Measurements from ENCODE around the gene NDFIP1. TPM values are rescaled to one million over a fixed set of nuclear protein-coding genes. Genes with fewer than 3 reads are reported as not detected.

The NDFIP1 gene
- total RNA-seq, 1 experiment from 2014 or later = 37.8 TPM

DNA sequence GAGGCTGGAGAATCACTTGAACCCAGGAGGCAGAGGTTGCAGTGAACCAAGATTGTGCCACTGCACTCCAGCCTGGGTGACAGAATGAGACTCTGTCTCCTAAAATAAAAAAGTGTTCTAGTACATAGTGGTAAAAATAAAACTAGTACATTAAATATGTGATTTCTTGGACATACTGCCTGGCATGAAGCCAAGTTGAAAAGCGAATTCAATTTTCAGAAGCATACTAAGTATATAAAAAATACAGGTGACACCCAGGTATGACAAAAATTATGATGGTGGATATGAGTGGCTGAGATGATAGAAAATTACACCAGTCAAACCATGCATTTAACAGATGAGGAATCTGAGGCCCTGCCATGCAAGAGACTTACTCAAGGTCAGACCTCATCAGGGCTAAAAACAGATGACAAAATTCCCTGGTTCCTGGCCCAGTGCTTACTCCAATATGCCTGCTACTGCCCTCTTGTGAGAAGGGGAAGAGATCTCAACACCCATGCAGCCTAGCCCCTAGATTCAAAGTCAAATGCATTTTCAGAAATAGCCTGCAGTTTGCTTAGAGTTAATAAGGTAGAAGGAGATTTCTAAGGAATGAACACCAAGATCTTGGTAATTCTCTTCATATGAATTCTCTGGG is 49.2 kb upstream of the NDFIP1 start:
- no TSS peak for BruUV-seq (replicated peaks)
- CTCF ChIA-PET = no interaction called here
- TF ChIP-seq, protein P1, sequence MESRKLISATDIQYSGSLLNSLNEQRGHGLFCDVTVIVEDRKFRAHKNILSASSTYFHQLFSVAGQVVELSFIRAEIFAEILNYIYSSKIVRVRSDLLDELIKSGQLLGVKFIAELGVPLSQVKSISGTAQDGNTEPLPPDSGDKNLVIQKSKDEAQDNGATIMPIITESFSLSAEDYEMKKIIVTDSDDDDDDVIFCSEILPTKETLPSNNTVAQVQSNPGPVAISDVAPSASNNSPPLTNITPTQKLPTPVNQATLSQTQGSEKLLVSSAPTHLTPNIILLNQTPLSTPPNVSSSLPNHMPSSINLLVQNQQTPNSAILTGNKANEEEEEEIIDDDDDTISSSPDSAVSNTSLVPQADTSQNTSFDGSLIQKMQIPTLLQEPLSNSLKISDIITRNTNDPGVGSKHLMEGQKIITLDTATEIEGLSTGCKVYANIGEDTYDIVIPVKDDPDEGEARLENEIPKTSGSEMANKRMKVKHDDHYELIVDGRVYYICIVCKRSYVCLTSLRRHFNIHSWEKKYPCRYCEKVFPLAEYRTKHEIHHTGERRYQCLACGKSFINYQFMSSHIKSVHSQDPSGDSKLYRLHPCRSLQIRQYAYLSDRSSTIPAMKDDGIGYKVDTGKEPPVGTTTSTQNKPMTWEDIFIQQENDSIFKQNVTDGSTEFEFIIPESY (IDR thresholded peaks at IDR 0.05; ENCODE audit: extremely low read depth, insufficient replicate concordance, low read length) = no peak
- TF ChIP-seq CBX3 (IDR thresholded peaks at IDR 0.05; ENCODE audit: low read depth) (no peak), ELF1 (IDR thresholded peaks at IDR 0.05; ENCODE audit: borderline replicate concordance, low read depth) (no peak), EZH2phosphoT487 (IDR thresholded peaks at IDR 0.05; ENCODE audit: borderline replicate concordance) (no peak), RAD21 (IDR thresholded peaks at IDR 0.05; ENCODE audit: low read depth) (peak; percentile 39)
- TF ChIP-seq, protein P2, sequence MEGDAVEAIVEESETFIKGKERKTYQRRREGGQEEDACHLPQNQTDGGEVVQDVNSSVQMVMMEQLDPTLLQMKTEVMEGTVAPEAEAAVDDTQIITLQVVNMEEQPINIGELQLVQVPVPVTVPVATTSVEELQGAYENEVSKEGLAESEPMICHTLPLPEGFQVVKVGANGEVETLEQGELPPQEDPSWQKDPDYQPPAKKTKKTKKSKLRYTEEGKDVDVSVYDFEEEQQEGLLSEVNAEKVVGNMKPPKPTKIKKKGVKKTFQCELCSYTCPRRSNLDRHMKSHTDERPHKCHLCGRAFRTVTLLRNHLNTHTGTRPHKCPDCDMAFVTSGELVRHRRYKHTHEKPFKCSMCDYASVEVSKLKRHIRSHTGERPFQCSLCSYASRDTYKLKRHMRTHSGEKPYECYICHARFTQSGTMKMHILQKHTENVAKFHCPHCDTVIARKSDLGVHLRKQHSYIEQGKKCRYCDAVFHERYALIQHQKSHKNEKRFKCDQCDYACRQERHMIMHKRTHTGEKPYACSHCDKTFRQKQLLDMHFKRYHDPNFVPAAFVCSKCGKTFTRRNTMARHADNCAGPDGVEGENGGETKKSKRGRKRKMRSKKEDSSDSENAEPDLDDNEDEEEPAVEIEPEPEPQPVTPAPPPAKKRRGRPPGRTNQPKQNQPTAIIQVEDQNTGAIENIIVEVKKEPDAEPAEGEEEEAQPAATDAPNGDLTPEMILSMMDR (IDR thresholded peaks at IDR 0.05 in 2 of 3, conservative IDR thresholded peaks at IDR 0.05 in 1 of 3; ENCODE audit: borderline replicate concordance in 1 of 3, insufficient read depth in 1 of 3, low read depth in 2 of 3, low read length in 2 of 3) = peak in 2 of 3 experiments; percentile 31 to 48; a peak in 3 of 6 replicates
- TF ChIP-seq, protein P3, sequence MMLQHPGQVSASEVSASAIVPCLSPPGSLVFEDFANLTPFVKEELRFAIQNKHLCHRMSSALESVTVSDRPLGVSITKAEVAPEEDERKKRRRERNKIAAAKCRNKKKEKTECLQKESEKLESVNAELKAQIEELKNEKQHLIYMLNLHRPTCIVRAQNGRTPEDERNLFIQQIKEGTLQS (IDR thresholded peaks at IDR 0.05) = no peak
- Histone ChIP-seq H3K9me2 (ENCODE audit: insufficient read depth) (no peaks in the 10 kb centered on the region), H3K36me3 (ENCODE audit: control insufficient read depth in 1 of 2, insufficient read depth in 2 of 2, low read length in 2 of 2) (no peaks in the 10 kb centered on the region), H4K20me1 (ENCODE audit: insufficient read depth) (no peaks in the 10 kb centered on the region), H3K27ac (ENCODE audit: low read depth, low read length) (no peak overlapping the region), H2AFZ (ENCODE audit: low read depth, low read length, poor library complexity, severe bottlenecking) (peak overlapping the region; percentile 56), H3K9ac (ENCODE audit: low read length) (no peak overlapping the region), H3K4me1 (ENCODE audit: control insufficient read depth in 1 of 2, insufficient read depth in 2 of 2, low read length in 2 of 2) (peaks cover 13 to 33% of the 10 kb centered on the region in 2 experiments), H3K4me2 (ENCODE audit: low read length) (peak overlapping the region; percentile 67), H3K9me3 (ENCODE audit: control insufficient read depth in 1 of 2, insufficient read depth in 1 of 2, low read depth in 1 of 2, low read length in 2 of 2) (no peaks in the 10 kb centered on the region), H3K4me3 (replicated peaks in 1 of 2; ENCODE audit: low read depth in 1 of 2, low read length in 2 of 2) (no peak overlapping the region), H3K27me3 (ENCODE audit: insufficient read depth, low read length) (no peaks in the 10 kb centered on the region), H3K79me2 (ENCODE audit: insufficient read depth, low read length) (no peaks in the 10 kb centered on the region)
- RAD21 ChIA-PET (ENCODE audit: low non-redundant PET in 1 of 2, low total read pairs in 2 of 2, uncharacterized antibody in 2 of 2, unreplicated experiment in 2 of 2) = no interaction called here
- intact Hi-C loops (cut with micrococcal nuclease) = loop anchor here (2.0 kb wide), 1 partner anchor 47 kb away; the partner anchor contains the start of gene GNPDA1
- POLR2A ChIA-PET = no interaction called here
- ATAC-seq (peak; percentile 57), DNase-seq (ENCODE audit: low read depth, low spot score) (peak; percentile 35)

Measured in HCT116 (cell line).